Measurements from ENCODE around the gene GALNT6.

DNA sequence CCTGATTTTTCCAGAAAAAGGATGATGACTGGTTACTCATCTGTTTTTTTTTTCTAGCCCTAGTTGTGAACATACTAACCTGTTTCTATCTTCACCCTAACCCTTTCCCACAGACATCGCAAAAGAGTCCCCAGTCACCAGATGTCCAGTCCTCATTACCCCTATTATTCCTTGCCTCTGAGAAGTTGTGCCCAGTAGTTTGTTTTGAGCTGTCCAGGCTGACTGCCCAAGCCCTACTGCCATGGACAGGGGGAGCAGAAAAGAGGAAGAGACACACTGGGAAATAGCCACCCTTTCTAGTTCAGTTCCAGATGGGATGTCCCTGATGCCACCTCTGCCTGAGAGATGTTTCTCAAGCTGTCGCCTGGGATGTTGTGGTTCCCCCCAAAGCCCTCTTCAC is 30.9 kb downstream of the GALNT6 start:
- no peak for TF ChIP-seq ZFX (IDR thresholded peaks at IDR 0.05; ENCODE audit: borderline replicate concordance)
- TF ChIP-seq, protein P1, sequence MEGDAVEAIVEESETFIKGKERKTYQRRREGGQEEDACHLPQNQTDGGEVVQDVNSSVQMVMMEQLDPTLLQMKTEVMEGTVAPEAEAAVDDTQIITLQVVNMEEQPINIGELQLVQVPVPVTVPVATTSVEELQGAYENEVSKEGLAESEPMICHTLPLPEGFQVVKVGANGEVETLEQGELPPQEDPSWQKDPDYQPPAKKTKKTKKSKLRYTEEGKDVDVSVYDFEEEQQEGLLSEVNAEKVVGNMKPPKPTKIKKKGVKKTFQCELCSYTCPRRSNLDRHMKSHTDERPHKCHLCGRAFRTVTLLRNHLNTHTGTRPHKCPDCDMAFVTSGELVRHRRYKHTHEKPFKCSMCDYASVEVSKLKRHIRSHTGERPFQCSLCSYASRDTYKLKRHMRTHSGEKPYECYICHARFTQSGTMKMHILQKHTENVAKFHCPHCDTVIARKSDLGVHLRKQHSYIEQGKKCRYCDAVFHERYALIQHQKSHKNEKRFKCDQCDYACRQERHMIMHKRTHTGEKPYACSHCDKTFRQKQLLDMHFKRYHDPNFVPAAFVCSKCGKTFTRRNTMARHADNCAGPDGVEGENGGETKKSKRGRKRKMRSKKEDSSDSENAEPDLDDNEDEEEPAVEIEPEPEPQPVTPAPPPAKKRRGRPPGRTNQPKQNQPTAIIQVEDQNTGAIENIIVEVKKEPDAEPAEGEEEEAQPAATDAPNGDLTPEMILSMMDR (IDR thresholded peaks at IDR 0.05), result no peak
